IPS-15b (cell line): ENCODE results near the gene S100A14.
A peak's percentile ranks its signal among the peaks of the same experiment; 100 is the strongest.

Experiments used
- H3K27me3 ChIP-seq: one replicate; pipeline ENCODE4 v1.6.1; 2013; ENCODE audit warnings: low read length; ENCODE audit not compliant: control insufficient read depth, insufficient read depth
- H3K36me3 ChIP-seq: one replicate; pipeline ENCODE4 v1.6.1; 2013; ENCODE audit warnings: low read length; ENCODE audit not compliant: control insufficient read depth, insufficient read depth
- H3K4me1 ChIP-seq: one replicate; pipeline ENCODE4 v1.6.1; 2013; ENCODE audit warnings: mild to moderate bottlenecking, low read length; ENCODE audit not compliant: control insufficient read depth, insufficient read depth
- H3K4me3 ChIP-seq: one replicate; pipeline ENCODE4 v1.5.1; 2013; ENCODE audit warnings: low read depth, low read length
- H3K9ac ChIP-seq: one replicate; pipeline ENCODE4 v1.6.1; 2013; ENCODE audit warnings: low read depth, mild to moderate bottlenecking, low read length
- H3K9me3 ChIP-seq: one replicate; pipeline ENCODE4 v1.6.1; 2013; ENCODE audit warnings: mild to moderate bottlenecking, low read length; ENCODE audit not compliant: control insufficient read depth, insufficient read depth

Gene S100A14

DNA sequence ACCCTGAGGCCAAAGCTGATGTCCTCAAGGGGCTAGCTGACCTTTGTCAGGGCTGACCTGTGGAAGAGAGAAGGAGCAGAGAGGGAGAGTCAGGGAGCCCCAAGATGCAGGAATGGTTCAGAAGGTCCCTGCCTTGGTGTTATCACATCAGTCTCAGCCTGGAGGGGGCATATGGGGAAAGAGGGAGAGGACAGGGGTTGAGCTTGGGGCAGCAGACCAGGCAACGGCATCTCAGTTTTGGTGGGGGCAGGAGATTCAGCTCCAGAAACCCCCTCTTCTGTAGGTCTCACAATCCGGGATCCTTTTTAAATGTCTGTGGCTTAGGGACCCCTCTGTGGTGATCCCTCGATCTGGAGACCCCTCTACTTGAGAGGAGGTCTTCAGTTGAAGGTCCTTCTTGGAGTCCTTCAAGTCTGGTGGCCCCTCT, 10.4 kb upstream of the S100A14 start:
- Histone ChIP-seq H3K9me3 (no peaks in the 10 kb centered on the region), H3K4me1 (peaks cover 11% of the 10 kb centered on the region), H3K27me3 (no peaks in the 10 kb centered on the region), H3K4me3 (peak overlapping the region; percentile 82), H3K36me3 (no peaks in the 10 kb centered on the region), H3K9ac (peak overlapping the region; percentile 85)

DNA sequence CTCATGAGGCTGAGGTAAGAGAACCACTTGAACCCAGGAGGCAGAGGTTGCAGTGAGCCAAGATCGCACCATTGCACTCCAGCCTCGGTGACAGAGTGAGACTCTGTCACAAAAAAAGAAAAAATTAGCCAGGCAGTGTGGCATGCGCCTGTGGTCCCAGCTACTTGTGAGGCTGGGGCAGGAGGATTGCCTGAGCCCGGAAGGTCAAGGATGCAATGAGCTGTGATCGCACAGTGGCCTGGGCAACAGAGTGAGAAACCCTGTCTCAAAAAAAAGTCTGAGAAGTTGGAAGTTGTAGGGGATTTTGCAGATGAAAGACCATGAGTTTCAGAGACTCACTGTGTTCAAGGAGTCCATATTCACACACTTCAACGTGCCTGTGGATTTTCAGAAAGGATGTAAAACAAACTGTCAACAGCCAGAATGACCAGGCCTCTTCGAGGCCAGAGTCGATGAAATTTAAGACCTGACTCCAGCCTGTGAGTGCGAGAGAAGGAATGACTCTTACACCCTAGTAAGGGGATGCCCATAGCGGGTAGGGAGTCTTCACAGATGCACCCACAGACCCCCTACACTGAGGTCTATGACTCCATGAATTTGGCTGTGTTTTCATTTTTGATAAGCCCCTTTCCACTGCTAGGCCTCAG, 9.0 kb upstream of the S100A14 start:
- no peaks in the 10 kb centered on the region for H3K36me3 ChIP-seq
- H3K4me3 ChIP-seq: no peak overlapping the region
- H3K4me1 ChIP-seq: peaks cover 11% of the 10 kb centered on the region
- no peaks in the 10 kb centered on the region for H3K9me3 ChIP-seq
- H3K27me3 ChIP-seq: no peaks in the 10 kb centered on the region
- no peak overlapping the region for H3K9ac ChIP-seq

DNA sequence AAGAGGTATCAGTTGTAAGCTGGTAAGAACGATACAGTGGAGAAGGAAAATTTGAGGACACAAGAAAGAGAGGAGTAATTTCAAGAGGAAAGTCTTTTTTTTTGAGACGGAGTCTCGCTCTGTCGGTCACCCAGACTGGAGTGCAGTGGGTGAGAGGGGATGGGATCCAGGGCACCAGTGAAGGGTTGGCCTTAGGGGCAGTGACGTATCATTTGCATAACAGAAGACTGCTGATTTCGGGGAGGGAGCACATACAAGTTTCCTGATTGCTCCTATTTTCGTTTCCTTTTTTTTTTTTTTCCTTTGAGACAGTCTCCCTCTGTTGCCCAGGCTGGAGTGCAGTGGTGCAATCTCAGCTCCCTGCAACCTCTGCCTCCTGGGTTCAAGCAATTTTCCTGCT, 7.0 kb upstream of the S100A14 start:
- H3K9ac ChIP-seq: no peak overlapping the region

DNA sequence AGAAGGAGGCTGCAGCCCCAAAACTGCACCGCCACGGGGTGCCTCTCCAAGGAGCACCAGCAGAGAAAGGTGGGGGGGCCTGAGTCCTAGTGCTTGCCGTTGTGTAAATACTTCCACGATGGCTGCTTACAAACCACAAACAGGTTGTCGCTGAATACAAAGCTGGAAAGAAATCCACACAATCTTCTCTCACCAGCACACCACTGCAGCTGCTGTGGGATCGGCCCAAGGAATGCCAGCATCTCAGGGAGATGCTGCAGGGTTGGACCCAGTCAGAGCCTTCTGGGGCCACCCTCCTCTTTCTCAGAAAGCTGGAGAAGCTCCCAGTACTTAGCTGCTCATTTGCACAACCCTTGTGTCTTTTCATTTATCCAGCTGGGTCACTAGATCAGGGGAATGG, 3.0 kb upstream of the S100A14 start:
- H3K9ac ChIP-seq: no peak overlapping the region
- H3K9me3 ChIP-seq: no peaks in the 10 kb centered on the region
- H3K4me1 ChIP-seq: peaks cover 2% of the 10 kb centered on the region
- H3K27me3 ChIP-seq: no peaks in the 10 kb centered on the region
- no peaks in the 10 kb centered on the region for H3K36me3 ChIP-seq
- no peak overlapping the region for H3K4me3 ChIP-seq

More for the DNA sequence above, 7.0 kb upstream of the S100A14 start:
- Histone ChIP-seq H3K4me1 (peaks cover 11% of the 10 kb centered on the region), H3K36me3 (no peaks in the 10 kb centered on the region), H3K4me3 (no peak overlapping the region), H3K27me3 (no peaks in the 10 kb centered on the region), H3K9me3 (no peaks in the 10 kb centered on the region)

DNA sequence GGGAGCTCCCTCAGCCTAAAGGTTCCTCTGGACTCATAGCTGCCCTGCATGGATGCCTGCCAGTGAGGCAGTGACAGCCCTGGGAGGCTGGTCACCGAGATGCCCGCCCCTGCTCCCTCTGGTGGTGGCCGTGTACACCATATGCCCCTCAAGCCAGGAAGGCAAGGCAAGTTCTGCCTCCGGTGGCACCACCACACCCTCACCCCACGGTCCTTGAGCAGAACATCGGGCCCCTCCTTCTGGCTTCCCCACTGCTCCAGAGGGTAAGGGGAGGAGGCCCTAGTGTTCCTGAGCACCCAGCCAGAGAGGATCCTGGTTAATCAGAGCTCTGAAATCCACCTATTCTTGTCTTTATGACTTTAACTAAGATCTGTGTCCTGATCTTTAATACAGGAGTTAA, 1.5 kb upstream of the S100A14 start:
- no peaks in the 10 kb centered on the region for H3K27me3 ChIP-seq
- H3K4me1 ChIP-seq: no peaks in the 10 kb centered on the region
- no peak overlapping the region for H3K9ac ChIP-seq
- no peak overlapping the region for H3K4me3 ChIP-seq
- no peaks in the 10 kb centered on the region for H3K9me3 ChIP-seq
- H3K36me3 ChIP-seq: no peaks in the 10 kb centered on the region

DNA sequence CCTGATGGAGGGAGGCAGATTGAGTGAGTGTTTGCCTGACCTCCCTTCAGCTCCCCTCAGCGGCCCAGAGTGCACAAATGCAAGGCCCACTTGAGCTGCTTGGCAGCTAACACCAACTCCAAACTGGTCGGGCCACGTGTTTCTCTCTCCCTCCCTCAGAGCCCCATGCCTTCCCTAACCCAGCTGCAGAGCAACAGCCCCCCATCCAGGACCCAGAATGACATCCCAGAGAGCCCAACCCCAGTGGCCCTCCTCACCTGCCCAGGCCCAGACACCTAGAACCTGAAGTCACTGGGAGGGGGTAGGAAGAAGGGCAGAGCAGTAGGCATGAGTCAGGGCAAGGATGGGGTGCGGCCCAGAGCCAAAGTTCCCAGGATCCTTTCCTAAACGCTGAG, 789 bp upstream of the S100A14 start:
- Histone ChIP-seq H3K27me3 (no peaks in the 10 kb centered on the region), H3K9ac (no peak overlapping the region)

DNA sequence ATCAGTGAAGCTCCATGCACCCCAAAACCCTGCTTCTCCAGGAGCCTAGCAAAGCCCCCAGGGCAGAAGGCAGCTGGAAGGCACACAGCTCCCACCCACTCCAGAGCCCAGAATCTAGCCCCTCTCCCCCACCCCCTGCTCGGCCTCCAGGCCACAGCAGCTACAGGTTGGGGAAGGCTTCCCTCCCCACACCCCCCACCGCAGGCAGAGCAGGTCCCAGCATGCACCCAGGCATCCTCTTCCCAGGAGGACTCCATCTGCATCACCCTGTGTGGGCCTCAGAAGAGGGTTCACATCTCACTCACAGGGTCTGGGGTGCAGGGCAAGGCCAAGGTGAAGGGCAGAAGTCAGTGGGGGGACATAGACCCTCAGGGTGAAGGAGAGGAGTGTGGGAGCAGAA, 719 bp downstream of the S100A14 start:
- peaks cover 3% of the 10 kb centered on the region for H3K4me1 ChIP-seq
- H3K9ac ChIP-seq: no peak overlapping the region
- no peaks in the 10 kb centered on the region for H3K36me3 ChIP-seq
- H3K4me3 ChIP-seq: no peak overlapping the region
- H3K9me3 ChIP-seq: no peaks in the 10 kb centered on the region
- H3K27me3 ChIP-seq: no peaks in the 10 kb centered on the region

More for the DNA sequence above, 789 bp upstream of the S100A14 start:
- no peaks in the 10 kb centered on the region for H3K9me3 ChIP-seq
- no peaks in the 10 kb centered on the region for H3K36me3 ChIP-seq
- no peak overlapping the region for H3K4me3 ChIP-seq
- peaks cover 3% of the 10 kb centered on the region for H3K4me1 ChIP-seq

DNA sequence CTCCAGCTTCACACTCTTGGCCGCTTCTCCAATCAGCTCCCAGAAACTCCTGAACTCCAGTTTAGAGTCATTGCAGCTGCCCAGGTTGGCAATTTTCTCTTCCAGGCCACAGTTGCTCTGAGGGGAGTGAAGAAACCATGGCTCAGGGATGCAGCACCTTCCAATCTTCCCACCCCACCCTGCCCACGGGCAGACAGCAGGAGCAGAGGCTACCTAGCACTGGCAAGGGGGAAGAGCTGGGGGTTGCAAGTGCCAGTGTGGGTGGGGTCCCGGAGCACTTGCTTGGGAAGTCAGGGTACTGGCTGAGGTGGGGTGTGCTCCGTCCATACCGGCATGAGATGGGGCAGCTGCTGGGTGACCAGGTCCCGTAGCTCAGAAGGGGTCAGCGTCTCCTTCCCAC, 1.2 kb downstream of the S100A14 start:
- Histone ChIP-seq H3K27me3 (no peaks in the 10 kb centered on the region), H3K4me3 (no peak overlapping the region), H3K4me1 (peaks cover 3% of the 10 kb centered on the region), H3K36me3 (no peaks in the 10 kb centered on the region), H3K9ac (no peak overlapping the region), H3K9me3 (no peaks in the 10 kb centered on the region)

DNA sequence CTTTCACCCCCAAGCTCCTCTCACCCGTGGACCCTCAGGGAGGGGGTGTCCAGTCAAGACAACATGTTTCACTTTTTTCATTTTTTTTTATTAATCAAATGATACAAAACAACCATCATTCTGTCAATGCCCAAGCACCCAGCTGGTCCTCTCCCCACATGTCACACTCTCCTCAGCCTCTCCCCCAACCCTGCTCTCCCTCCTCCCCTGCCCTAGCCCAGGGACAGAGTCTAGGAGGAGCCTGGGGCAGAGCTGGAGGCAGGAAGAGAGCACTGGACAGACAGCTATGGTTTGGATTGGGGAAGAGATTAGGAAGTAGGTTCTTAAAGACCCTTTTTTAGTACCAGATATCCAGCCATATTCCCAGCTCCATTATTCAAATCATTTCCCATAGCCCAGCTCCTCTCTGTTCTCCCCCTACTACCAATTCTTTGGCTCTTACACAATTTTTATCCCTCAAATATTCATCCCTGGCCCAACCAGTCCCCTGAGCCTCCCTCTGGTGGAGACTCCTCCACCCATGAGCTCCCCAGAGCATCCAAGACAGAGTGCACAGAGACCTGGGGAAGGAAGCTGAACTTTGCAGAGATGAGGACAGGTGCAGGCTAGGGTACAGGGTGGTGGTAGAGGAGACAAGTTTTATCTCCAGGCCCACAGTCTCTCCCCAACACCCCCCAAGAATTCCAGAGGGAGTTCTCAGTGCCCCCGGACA, 1.8 kb downstream of the S100A14 start:
- Histone ChIP-seq H3K4me3 (no peak overlapping the region), H3K4me1 (peaks cover 6% of the 10 kb centered on the region)

DNA sequence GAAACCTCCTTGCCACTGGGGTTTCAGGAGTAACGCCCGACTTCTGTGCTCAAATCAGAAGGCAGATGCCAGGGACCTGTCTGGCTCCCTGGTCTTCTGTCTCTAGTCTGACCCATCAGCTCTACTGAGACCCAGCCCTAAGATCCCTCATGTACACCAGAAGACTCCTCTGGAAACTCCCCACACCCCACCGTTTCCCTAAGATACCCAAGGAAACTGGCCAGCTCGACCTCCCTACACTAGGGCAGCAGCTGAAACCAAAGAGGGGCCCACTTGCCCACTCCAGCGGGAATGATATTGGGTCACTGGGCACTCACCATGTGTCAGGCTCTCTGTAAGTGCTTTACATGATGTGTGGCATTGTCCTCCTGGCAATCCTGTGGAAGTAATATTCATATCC, 2.7 kb downstream of the S100A14 start:
- Histone ChIP-seq H3K9ac (no peak overlapping the region), H3K9me3 (no peaks in the 10 kb centered on the region), H3K36me3 (no peaks in the 10 kb centered on the region), H3K4me3 (no peak overlapping the region), H3K27me3 (no peaks in the 10 kb centered on the region), H3K4me1 (peaks cover 8% of the 10 kb centered on the region)

More for the DNA sequence above, 1.8 kb downstream of the S100A14 start:
- H3K36me3 ChIP-seq: no peaks in the 10 kb centered on the region
- no peaks in the 10 kb centered on the region for H3K9me3 ChIP-seq
- no peak overlapping the region for H3K9ac ChIP-seq
- no peaks in the 10 kb centered on the region for H3K27me3 ChIP-seq

DNA sequence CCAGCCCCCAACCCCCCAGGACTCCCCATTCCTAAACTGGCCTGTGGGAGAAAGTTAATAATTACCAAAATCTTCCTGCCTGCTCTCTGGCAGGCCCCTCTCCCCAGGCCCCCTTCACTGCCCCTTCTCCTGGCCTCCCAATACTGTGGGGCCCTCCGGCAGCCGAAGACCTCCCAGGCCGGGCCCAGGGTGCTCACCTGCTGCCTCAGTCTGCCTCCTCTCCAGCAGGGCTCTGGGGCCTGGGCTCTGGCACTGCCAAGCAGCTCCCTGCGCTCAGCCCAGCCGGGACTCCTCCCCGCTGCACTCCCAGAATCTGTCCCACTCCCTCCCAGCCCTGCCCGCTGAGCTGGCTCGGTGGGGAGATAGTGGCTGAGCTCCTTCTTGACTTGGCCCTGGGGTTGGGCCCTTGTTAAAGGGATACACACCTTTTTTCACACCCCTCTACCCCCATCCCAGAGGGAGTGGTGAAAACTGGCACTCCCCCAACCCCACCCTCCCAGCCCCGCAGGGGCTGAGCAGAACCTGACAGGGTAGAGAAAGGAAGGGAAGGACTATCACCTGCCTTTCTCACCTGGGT, 3.3 kb downstream of the S100A14 start, which contains the start of gene S100A16:
Gene S100A16, minus strand, starts transcription at position 383 of the 577 bp plus-strand sequence. CDS start 4,986 bp downstream, outside the sequence.
- H3K27me3 ChIP-seq: no peaks in the 10 kb centered on the region
- H3K4me3 ChIP-seq: peak within 1 kb of the TSS; percentile 16
- peaks cover 8% of the 10 kb centered on the region for H3K4me1 ChIP-seq
- H3K9me3 ChIP-seq: no peaks in the 10 kb centered on the region
- peak within 1 kb of the TSS; percentile 37 for H3K9ac ChIP-seq
- H3K36me3 ChIP-seq: no peaks in the 10 kb centered on the region
